DND-41 (cell line): ENCODE results near the gene GLB1L3.

Experiments used
- ATAC-seq: fragments of 200-7000 bp; cut with Tn5 transposase; 3 replicates; pipeline ENCODE4 v1.9.1; 2021; ENCODE audit warnings: low read depth; ENCODE audit not compliant: insufficient read depth
- DNase-seq: peaks from one replicate; pipeline ENCODE4 v3.0.0-alpha.2; 2020
- H2AFZ ChIP-seq: 2 replicates; pipeline ENCODE4 v1.6.0; 2012; ENCODE audit warnings: low read depth, low read length
- H3K27ac ChIP-seq: 2 replicates; pipeline ENCODE4 v1.5.1; 2012; ENCODE audit warnings: low read length, inconsistent platforms
- H3K27me3 ChIP-seq: fragments of 200-600 bp; sonication (generic); 2 replicates; pipeline ENCODE4 v1.6.0; 2012; ENCODE audit warnings: low read length, mild to moderate bottlenecking, inconsistent platforms; ENCODE audit not compliant: insufficient read depth, poor library complexity
- H3K36me3 ChIP-seq: 2 replicates; pipeline ENCODE4 v1.5.1; 2012; ENCODE audit warnings: low read length, inconsistent platforms; ENCODE audit not compliant: insufficient read depth
- H3K4me1 ChIP-seq: 2 replicates; pipeline ENCODE4 v1.5.1; 2012; ENCODE audit warnings: mild to moderate bottlenecking, low read length; ENCODE audit not compliant: insufficient read depth
- H3K4me2 ChIP-seq: 2 replicates; pipeline ENCODE4 v1.6.0; 2012; ENCODE audit warnings: mild to moderate bottlenecking, moderate library complexity, low read length, inconsistent platforms; ENCODE audit not compliant: insufficient read depth
- H3K4me3 ChIP-seq, 2 experiments: fragments of 200-600 bp in 1 of 2; shearing (Covaris generic) in 1 of 2; 2 replicates each; pipeline ENCODE4 v1.5.1; 2012 to 2016; ENCODE audit warnings: inconsistent platforms in 2 of 2, low read length in 2 of 2, mild to moderate bottlenecking in 2 of 2, low read depth in 1 of 2, moderate library complexity in 1 of 2
- H3K79me2 ChIP-seq: 2 replicates; pipeline ENCODE4 v1.6.0; 2012; ENCODE audit warnings: low read length, inconsistent platforms; ENCODE audit not compliant: insufficient read depth
- H3K9ac ChIP-seq: 2 replicates; pipeline ENCODE4 v1.6.0; 2012; ENCODE audit warnings: low read depth, mild to moderate bottlenecking, inconsistent platforms, low read length, moderate library complexity
- H3K9me3 ChIP-seq: 2 replicates; pipeline ENCODE4 v1.5.1; 2012; ENCODE audit warnings: low read length, moderate library complexity, mild to moderate bottlenecking, inconsistent platforms; ENCODE audit not compliant: insufficient read depth, severe bottlenecking
- H4K20me1 ChIP-seq: 2 replicates; pipeline ENCODE4 v1.6.0; 2012; ENCODE audit warnings: low read length; ENCODE audit not compliant: insufficient read depth
- CTCF ChIP-seq: IDR thresholded peaks from 2 replicates; pipeline ENCODE4 v1.5.1; 2012; ENCODE audit warnings: borderline replicate concordance, low read length, moderate library complexity, mild to moderate bottlenecking; ENCODE audit not compliant: poor library complexity, severe bottlenecking; ENCODE audit errors: extremely low read depth
- EZH2 ChIP-seq: IDR thresholded peaks from 3 replicates; pipeline ENCODE4 v1.6.1; 2012; ENCODE audit warnings: borderline replicate concordance, low read depth, mild to moderate bottlenecking, moderate library complexity, low read length, inconsistent platforms; ENCODE audit not compliant: severe bottlenecking

GLB1L3 gene

GRCh38 chr11:134275534-134276395, at the start of gene GLB1L3:
GLB1L3 (plus strand) TSS chr11:134276379; CDS start chr11:134276741, 362 bp downstream.
- peaks cover 48% of the 10 kb centered on the region for H3K79me2 ChIP-seq
- H3K4me2 ChIP-seq = peak within 1 kb of the TSS; percentile 92
- no peaks in the 10 kb centered on the region for H3K27me3 ChIP-seq
- peak within 1 kb of the TSS; percentile 67 to 74 for H3K4me3 ChIP-seq
- H3K9me3 ChIP-seq = no peaks in the 10 kb centered on the region
- H3K4me1 ChIP-seq = peaks cover 52% of the 10 kb centered on the region
- peak within 1 kb of the TSS; percentile 88 for H3K27ac ChIP-seq
- H2AFZ ChIP-seq = peak within 1 kb of the TSS; percentile 86
- ATAC-seq = peak; percentile 86
- no peaks in the 10 kb centered on the region for H4K20me1 ChIP-seq
- TF ChIP-seq EZH2 = peak; percentile 44
- peak; percentile 70 for TF ChIP-seq CTCF
- no peaks in the 10 kb centered on the region for H3K36me3 ChIP-seq
- DNase-seq = peak; percentile 83
- peak within 1 kb of the TSS; percentile 72 for H3K9ac ChIP-seq

GRCh38 chr11:134226806-134227325, 49.3 kb upstream of the GLB1L3 start:
- Histone ChIP-seq H3K4me2 (peak overlapping the region; percentile 95), H3K79me2 (peaks cover 96% of the 10 kb centered on the region), H3K27ac (peak overlapping the region; percentile 72), H3K9me3 (no peaks in the 10 kb centered on the region), H3K36me3 (peaks cover 54% of the 10 kb centered on the region), H3K4me3 (peak overlapping the region in 1 of 2 experiments; percentile 91; a peak in 2 of 4 replicates), H2AFZ (no peak overlapping the region), H3K4me1 (peaks cover 58% of the 10 kb centered on the region), H4K20me1 (peaks cover 49% of the 10 kb centered on the region), H3K9ac (peak overlapping the region; percentile 83), H3K27me3 (no peaks in the 10 kb centered on the region)
- ATAC-seq (no peak), DNase-seq (no peak)
- TF ChIP-seq CTCF (no peak), EZH2 (no peak)

GRCh38 chr11:134228625-134229024, 47.6 kb upstream of the GLB1L3 start:
- peak; percentile 14; the same call in 1 of the 3 replicates for ATAC-seq
- Histone ChIP-seq H2AFZ (no peak overlapping the region), H3K79me2 (peaks cover 95% of the 10 kb centered on the region), H3K36me3 (peaks cover 54% of the 10 kb centered on the region), H3K9ac (no peak overlapping the region), H3K9me3 (no peaks in the 10 kb centered on the region), H3K4me3 (no peak overlapping the region), H3K27me3 (no peaks in the 10 kb centered on the region), H3K4me1 (peaks cover 47% of the 10 kb centered on the region), H4K20me1 (peaks cover 48% of the 10 kb centered on the region), H3K4me2 (peak overlapping the region; percentile 37; the same call in 1 of the 2 replicates), H3K27ac (no peak overlapping the region)
- DNase-seq = peak; percentile 50
- TF ChIP-seq EZH2 (no peak), CTCF (no peak)
